K562 (cell line): ENCODE data around the gene PTCH2. TPM values are rescaled to one million over a fixed set of nuclear protein-coding genes. Genes with fewer than 3 reads are reported as not detected.

Experiments
- ATAC-seq: fragments of 200-7000 bp; cut with Tn5 transposase; 3 replicates; pipeline ENCODE4 v1.9.1; 2020; ENCODE audit warnings: moderate library complexity
- BruUV-seq: library from RNA; stranded (reverse); fragments of 400-500 nt; replicated peaks from 2 replicates; lab custom pipeline; 2021; lab: Mats Ljungman, UMichigan
- CTCF ChIA-PET: fragments of 300-600 bp; formaldehyde crosslinking; extraction: SDS; loops from one replicate; lab custom pipeline; 2021; ENCODE audit warnings: low intra/inter-chr PET ratio; lab: Yijun Ruan, JAX
- POLR2A ChIA-PET: fragments of 300-600, 350-650 bp; sonication (Branson Sonifier 250); formaldehyde crosslinking; extraction: SDS; loops from one replicate; lab custom pipeline; 2021; ENCODE audit warnings: antibody characterized with exemption, inconsistent platforms; lab: Yijun Ruan, JAX
- DNase-seq, 4 experiments: peaks; one replicate each; pipeline versions ENCODE4 v3.0.0 to v3.0.0-alpha.2; 2011 to 2018; ENCODE audit warnings: low spot score in 3 of 4, mixed read lengths in 3 of 4; ENCODE audit errors: extremely low read depth in 1 of 4
- FAIRE-seq: peaks from 2 replicates; lab custom pipeline; 2011; peaks lifted over from hg19 to GRCh38; lab: Jason Lieb, UNC
- H2AFZ ChIP-seq: 2 replicates; pipeline ENCODE4 v1.6.0; 2011; ENCODE audit warnings: low read depth, low read length, control low read depth, inconsistent platforms
- H3K27ac ChIP-seq: fragments of 200-600 bp; 3 replicates; pipeline ENCODE4 v1.8.0; 2011; ENCODE audit warnings: low read depth, mild to moderate bottlenecking, control low read depth, inconsistent platforms, low read length, moderate library complexity, mixed read lengths; ENCODE audit errors: extremely low read depth
- H3K27me3 ChIP-seq, 2 experiments: fragments of 300-600 bp in 1 of 2; 2 replicates in 1 of 2; 3 replicates in 1 of 2; pipeline versions ENCODE4 v1.6.0 to v1.8.0; 2011; ENCODE audit warnings: inconsistent platforms in 2 of 2, low read length in 2 of 2, mild to moderate bottlenecking in 1 of 2, mixed read lengths in 1 of 2, moderate library complexity in 1 of 2; ENCODE audit not compliant: control insufficient read depth in 2 of 2, insufficient read depth in 2 of 2
- H3K36me3 ChIP-seq: fragments of 300-600 bp; 3 replicates; pipeline ENCODE4 v1.8.0; 2011; ENCODE audit warnings: mild to moderate bottlenecking, low read length, inconsistent platforms; ENCODE audit not compliant: control insufficient read depth, insufficient read depth
- H3K4me1 ChIP-seq, 2 experiments: fragments of 200-600 bp in 1 of 2; replicated peaks in 1 of 2; 2 replicates in 1 of 2; 3 replicates in 1 of 2; pipeline versions ENCODE4 v1.5.1 to v1.8.0; 2011; ENCODE audit warnings: inconsistent platforms in 2 of 2, low read length in 2 of 2, mild to moderate bottlenecking in 1 of 2, mixed read lengths in 1 of 2, moderate library complexity in 1 of 2; ENCODE audit not compliant: control insufficient read depth in 2 of 2, insufficient read depth in 2 of 2
- H3K4me2 ChIP-seq: 2 replicates; pipeline ENCODE4 v1.6.1; 2011; ENCODE audit warnings: low read length, control low read depth, inconsistent platforms, mixed read lengths; ENCODE audit not compliant: insufficient read depth
- H3K4me3 ChIP-seq: fragments of 200-600 bp; sonication (generic), shearing (Covaris generic); 2 replicates; pipeline ENCODE4 v1.5.1; 2016; ENCODE audit warnings: control low read depth, inconsistent platforms
- H3K79me2 ChIP-seq: fragments of 200-600 bp; 3 replicates; pipeline ENCODE4 v1.8.0; 2011; ENCODE audit warnings: low read length, inconsistent platforms; ENCODE audit not compliant: control insufficient read depth, insufficient read depth
- H3K9ac ChIP-seq, 2 experiments: 2 replicates each; pipeline versions ENCODE4 v1.6.0 to v1.6.1; 2011; ENCODE audit warnings: low read depth in 2 of 2, low read length in 2 of 2, control low read depth in 1 of 2, inconsistent platforms in 1 of 2, mild to moderate bottlenecking in 1 of 2, mixed read lengths in 1 of 2; ENCODE audit not compliant: insufficient read depth in 1 of 2
- H3K9me1 ChIP-seq: one replicate; pipeline ENCODE4 v1.6.0; 2011; ENCODE audit warnings: inconsistent platforms, mild to moderate bottlenecking, low read length, moderate library complexity; ENCODE audit not compliant: control insufficient read depth, insufficient read depth
- H3K9me3 ChIP-seq: replicated peaks from 2 replicates; pipeline ENCODE4 v1.5.1; 2011; ENCODE audit warnings: low read depth, low read length, inconsistent platforms; ENCODE audit not compliant: control insufficient read depth, insufficient read depth
- H4K20me1 ChIP-seq: replicated peaks from 2 replicates; pipeline ENCODE4 v1.6.1; 2011; ENCODE audit warnings: low read length, inconsistent platforms, mixed read lengths; ENCODE audit not compliant: control insufficient read depth, insufficient read depth
- CBFB ChIP-seq: sonication (generic); formaldehyde crosslinking; IDR thresholded peaks from 2 replicates; pipeline ENCODE4 v1.4.0; 2020; ENCODE audit warnings: mild to moderate bottlenecking, missing genetic modification reagents
- HNRNPLL ChIP-seq: fragments of 200-400 bp; formaldehyde crosslinking; IDR thresholded peaks from 2 replicates; pipeline ENCODE4 v1.6.1; 2017; ENCODE audit warnings: low read length, low read depth, mild to moderate bottlenecking; ENCODE audit not compliant: poor library complexity, severe bottlenecking
- HSF4 ChIP-seq: fragments of 250-450 bp; sonication (Bioruptor Pico); IDR thresholded peaks from 2 replicates; pipeline ENCODE4 v2.1.2; 2022; ENCODE audit warnings: mild to moderate bottlenecking, moderate library complexity, borderline replicate concordance
- PTBP1 ChIP-seq: fragments of 200-400 bp; formaldehyde crosslinking; IDR thresholded peaks from 2 replicates; pipeline ENCODE4 v1.6.1; 2017; ENCODE audit warnings: low read depth, low read length
- SIX5 ChIP-seq, 2 experiments: IDR thresholded peaks; 2 replicates each; pipeline ENCODE4 v1.6.1; 2011; ENCODE audit warnings: low read length in 2 of 2, borderline replicate concordance in 1 of 2, low read depth in 1 of 2, mild to moderate bottlenecking in 1 of 2, moderate library complexity in 1 of 2; ENCODE audit not compliant: insufficient read depth in 1 of 2
- ZNF57 ChIP-seq: fragments of 450-650 bp; formaldehyde crosslinking; IDR thresholded peaks from 2 replicates; pipeline ENCODE4 v1.4.0; 2020; ENCODE audit warnings: mild to moderate bottlenecking, moderate library complexity
- ZNF695 ChIP-seq: fragments of 450-650 bp; formaldehyde crosslinking; IDR thresholded peaks from 2 replicates; pipeline ENCODE4 v1.4.0; 2020; ENCODE audit warnings: mild to moderate bottlenecking, moderate library complexity
- WGBS: fragments of 100-300 bp; shearing (Covaris generic); methylation state at CpG from one replicate; pipeline ENCODE4 v1.1.6; 2016; ENCODE audit warnings: low coverage, mixed read lengths; ENCODE audit not compliant: insufficient coverage; ENCODE audit errors: missing lambda C conversion rate; 5-methylcytosine and 5-hydroxymethylcytosine counted together
- in situ Hi-C: fragments of 300-500 bp; cut with MboI; formaldehyde crosslinking; loops from 4 replicates; pipeline ENCODE4 v1.15.0; 2018; ENCODE audit warnings: inconsistent platforms, mixed read lengths
- intact Hi-C: fragments of 100-400 bp; cut with micrococcal nuclease; formaldehyde crosslinking; loops from 2 replicates; pipeline ENCODE4 v1.14.2; 2022
- polyA plus RNA-seq, 8 experiments: library from polyadenylated mRNA; depleted of rRNA in 4 of 8; stranded (reverse) in 5 of 8; unstranded in 3 of 8; fragments of >200 nt; fragmentation: Nextera tagmentation in 2 of 8; fragmentation: Illumina TruSeq in 1 of 8; extraction: Ambion mirVana in 2 of 8; extraction: Trizol in 1 of 8; gene quantifications; 2 replicates each; pipeline versions ENCODE4 v1.2.1 to v1.2.3, GENCODE V29; 2011 to 2014; ENCODE audit warnings: inconsistent platforms in 1 of 8, missing spikeins in 1 of 8
- total RNA-seq, 7 experiments: library from RNA; depleted of rRNA in 6 of 7; stranded (reverse); fragments of >200 nt in 6 of 7; fragmentation: Illumina TruSeq in 2 of 7; extraction: Trizol in 2 of 7; gene quantifications; 2 replicates each; pipeline versions ENCODE4 v1.2.1 to v1.2.3, GENCODE V29; 2011 to 2021; ENCODE audit warnings: low replicate concordance in 1 of 7
- TF ChIP-seq, protein P1 (sequence below): fragments of 450-650 bp; conservative IDR thresholded peaks from 2 replicates; pipeline ENCODE4 v1.6.1; 2016; ENCODE audit warnings: missing genetic modification characterization, low read depth, mild to moderate bottlenecking, control low read depth, missing compliant biosample characterization

Gene PTCH2
- total and polyA plus RNA-seq, 9 of the 15 experiments (the other 6 are each of a cell fraction or from before 2014, with no cell fraction given): 0.15 to 27.3 (median 0.48) TPM; not detected in 1

GRCh38 chr1:44860891-44861425, 17.9 kb upstream of the PTCH2 start:
- no TSS peak for BruUV-seq
- no peaks in the 10 kb centered on the region for H3K9me1 ChIP-seq
- H3K9ac ChIP-seq: no peak overlapping the region
- no peak overlapping the region for H3K27ac ChIP-seq
- H4K20me1 ChIP-seq: no peaks in the 10 kb centered on the region
- FAIRE-seq (no peak), ATAC-seq (no peak), DNase-seq (no peak)
- no peaks in the 10 kb centered on the region for H3K9me3 ChIP-seq
- intact Hi-C loops (no loop called here), in situ Hi-C loops (no loop called here)
- no peak overlapping the region for H2AFZ ChIP-seq
- TF ChIP-seq, protein P1, sequence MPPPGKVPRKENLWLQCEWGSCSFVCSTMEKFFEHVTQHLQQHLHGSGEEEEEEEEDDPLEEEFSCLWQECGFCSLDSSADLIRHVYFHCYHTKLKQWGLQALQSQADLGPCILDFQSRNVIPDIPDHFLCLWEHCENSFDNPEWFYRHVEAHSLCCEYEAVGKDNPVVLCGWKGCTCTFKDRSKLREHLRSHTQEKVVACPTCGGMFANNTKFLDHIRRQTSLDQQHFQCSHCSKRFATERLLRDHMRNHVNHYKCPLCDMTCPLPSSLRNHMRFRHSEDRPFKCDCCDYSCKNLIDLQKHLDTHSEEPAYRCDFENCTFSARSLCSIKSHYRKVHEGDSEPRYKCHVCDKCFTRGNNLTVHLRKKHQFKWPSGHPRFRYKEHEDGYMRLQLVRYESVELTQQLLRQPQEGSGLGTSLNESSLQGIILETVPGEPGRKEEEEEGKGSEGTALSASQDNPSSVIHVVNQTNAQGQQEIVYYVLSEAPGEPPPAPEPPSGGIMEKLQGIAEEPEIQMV (tag): no peak
- no peak for TF ChIP-seq PTBP1
- TF ChIP-seq ZNF57 (CRISPR knock-in tag): no peak
- no peak for TF ChIP-seq HNRNPLL
- TF ChIP-seq HSF4 (CRISPR knock-in tag): no peak
- no peak for TF ChIP-seq ZNF695 (CRISPR knock-in tag)
- TF ChIP-seq CBFB (CRISPR knock-in tag): no peak
- TF ChIP-seq SIX5 (IDR thresholded peaks at IDR 0.05; ENCODE audit: borderline replicate concordance in 1 of 2, insufficient read depth in 1 of 2, low read depth in 1 of 2, low read length in 2 of 2): no peak
- no peak overlapping the region for H3K4me2 ChIP-seq
- peaks cover 54% of the 10 kb centered on the region for H3K36me3 ChIP-seq
- 73% methylated on average over 1 of the region's 1 CpG for WGBS
- H3K4me3 ChIP-seq: no peak overlapping the region
- H3K79me2 ChIP-seq: no peaks in the 10 kb centered on the region
- peaks cover 0 to 9% of the 10 kb centered on the region in 2 experiments; a peak in 2 of 5 replicates for H3K4me1 ChIP-seq
- ChIA-PET CTCF (no interaction called here), POLR2A (interaction anchor here (0.7 to 2.1 kb wide), 7 partner anchors 13 to 58 kb away, joined by 3 to 6 read pairs (median 3); partner anchors contain the start of gene BTBD19)
- no peaks in the 10 kb centered on the region for H3K27me3 ChIP-seq
